H1 (cell line): ENCODE measurements around the gene ADGRE2. TPM values are rescaled to one million over a fixed set of nuclear protein-coding genes. Genes with fewer than 3 reads are reported as not detected.

Experiments used
- polyA plus RNA-seq, 7 experiments: library from polyadenylated mRNA; depleted of rRNA in 3 of 7; stranded (reverse) in 5 of 7; unstranded in 2 of 7; fragments of >200 nt in 5 of 7; fragments of 200-250 nt in 2 of 7; gene quantifications; 1 replicate in 5 of 7; 2 replicates in 1 of 7; 4 replicates in 1 of 7; pipeline versions ENCODE4 v1.2.1 to v1.2.3, GENCODE V29; 2011 to 2013; ENCODE audit warnings: missing spikeins in 2 of 7, mixed read lengths in 2 of 7
- total RNA-seq: library from RNA; stranded (reverse); fragmentation: NEBNext Ultra II Directional; extraction: Animal tissue kit (Norgen Biotek cat#: 25700); gene quantifications from 2 replicates; pipeline ENCODE4 v1.2.1, GENCODE V29; 2021
- TF ChIP-seq, protein P1 (sequence below): fragments of 300-600 bp; sonication (generic); IDR thresholded peaks from 2 replicates; pipeline ENCODE4 v1.7.1; 2012; ENCODE audit warnings: low read length, moderate library complexity, mild to moderate bottlenecking, inconsistent platforms; ENCODE audit not compliant: insufficient replicate concordance

Gene ADGRE2
- total and polyA plus RNA-seq, 2 of the 8 experiments (the other 6 are each of a cell fraction or from before 2014, with no cell fraction given): 2.0 to 4.5 TPM

DNA sequence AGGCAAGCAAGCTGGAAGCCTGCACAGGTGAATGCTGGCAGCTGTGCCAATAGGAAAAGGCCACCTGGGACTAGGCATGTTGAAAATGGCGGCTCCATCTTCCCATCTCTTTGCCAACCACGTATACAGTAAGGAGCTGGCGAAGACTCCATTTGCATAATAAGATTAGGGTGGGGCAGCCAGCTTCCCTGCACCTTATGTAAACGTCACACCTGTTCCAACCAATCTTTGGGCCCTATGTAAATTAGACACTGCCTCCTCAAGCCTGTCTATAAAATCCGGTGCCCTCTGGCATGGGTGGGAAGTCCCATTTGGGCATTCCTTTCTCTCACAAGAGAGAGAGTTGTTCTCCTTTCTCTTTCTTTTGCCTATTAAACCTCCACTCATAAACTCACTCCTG lies 16.8 kb downstream of the ADGRE2 start (continued):
- TF ChIP-seq, protein P1, sequence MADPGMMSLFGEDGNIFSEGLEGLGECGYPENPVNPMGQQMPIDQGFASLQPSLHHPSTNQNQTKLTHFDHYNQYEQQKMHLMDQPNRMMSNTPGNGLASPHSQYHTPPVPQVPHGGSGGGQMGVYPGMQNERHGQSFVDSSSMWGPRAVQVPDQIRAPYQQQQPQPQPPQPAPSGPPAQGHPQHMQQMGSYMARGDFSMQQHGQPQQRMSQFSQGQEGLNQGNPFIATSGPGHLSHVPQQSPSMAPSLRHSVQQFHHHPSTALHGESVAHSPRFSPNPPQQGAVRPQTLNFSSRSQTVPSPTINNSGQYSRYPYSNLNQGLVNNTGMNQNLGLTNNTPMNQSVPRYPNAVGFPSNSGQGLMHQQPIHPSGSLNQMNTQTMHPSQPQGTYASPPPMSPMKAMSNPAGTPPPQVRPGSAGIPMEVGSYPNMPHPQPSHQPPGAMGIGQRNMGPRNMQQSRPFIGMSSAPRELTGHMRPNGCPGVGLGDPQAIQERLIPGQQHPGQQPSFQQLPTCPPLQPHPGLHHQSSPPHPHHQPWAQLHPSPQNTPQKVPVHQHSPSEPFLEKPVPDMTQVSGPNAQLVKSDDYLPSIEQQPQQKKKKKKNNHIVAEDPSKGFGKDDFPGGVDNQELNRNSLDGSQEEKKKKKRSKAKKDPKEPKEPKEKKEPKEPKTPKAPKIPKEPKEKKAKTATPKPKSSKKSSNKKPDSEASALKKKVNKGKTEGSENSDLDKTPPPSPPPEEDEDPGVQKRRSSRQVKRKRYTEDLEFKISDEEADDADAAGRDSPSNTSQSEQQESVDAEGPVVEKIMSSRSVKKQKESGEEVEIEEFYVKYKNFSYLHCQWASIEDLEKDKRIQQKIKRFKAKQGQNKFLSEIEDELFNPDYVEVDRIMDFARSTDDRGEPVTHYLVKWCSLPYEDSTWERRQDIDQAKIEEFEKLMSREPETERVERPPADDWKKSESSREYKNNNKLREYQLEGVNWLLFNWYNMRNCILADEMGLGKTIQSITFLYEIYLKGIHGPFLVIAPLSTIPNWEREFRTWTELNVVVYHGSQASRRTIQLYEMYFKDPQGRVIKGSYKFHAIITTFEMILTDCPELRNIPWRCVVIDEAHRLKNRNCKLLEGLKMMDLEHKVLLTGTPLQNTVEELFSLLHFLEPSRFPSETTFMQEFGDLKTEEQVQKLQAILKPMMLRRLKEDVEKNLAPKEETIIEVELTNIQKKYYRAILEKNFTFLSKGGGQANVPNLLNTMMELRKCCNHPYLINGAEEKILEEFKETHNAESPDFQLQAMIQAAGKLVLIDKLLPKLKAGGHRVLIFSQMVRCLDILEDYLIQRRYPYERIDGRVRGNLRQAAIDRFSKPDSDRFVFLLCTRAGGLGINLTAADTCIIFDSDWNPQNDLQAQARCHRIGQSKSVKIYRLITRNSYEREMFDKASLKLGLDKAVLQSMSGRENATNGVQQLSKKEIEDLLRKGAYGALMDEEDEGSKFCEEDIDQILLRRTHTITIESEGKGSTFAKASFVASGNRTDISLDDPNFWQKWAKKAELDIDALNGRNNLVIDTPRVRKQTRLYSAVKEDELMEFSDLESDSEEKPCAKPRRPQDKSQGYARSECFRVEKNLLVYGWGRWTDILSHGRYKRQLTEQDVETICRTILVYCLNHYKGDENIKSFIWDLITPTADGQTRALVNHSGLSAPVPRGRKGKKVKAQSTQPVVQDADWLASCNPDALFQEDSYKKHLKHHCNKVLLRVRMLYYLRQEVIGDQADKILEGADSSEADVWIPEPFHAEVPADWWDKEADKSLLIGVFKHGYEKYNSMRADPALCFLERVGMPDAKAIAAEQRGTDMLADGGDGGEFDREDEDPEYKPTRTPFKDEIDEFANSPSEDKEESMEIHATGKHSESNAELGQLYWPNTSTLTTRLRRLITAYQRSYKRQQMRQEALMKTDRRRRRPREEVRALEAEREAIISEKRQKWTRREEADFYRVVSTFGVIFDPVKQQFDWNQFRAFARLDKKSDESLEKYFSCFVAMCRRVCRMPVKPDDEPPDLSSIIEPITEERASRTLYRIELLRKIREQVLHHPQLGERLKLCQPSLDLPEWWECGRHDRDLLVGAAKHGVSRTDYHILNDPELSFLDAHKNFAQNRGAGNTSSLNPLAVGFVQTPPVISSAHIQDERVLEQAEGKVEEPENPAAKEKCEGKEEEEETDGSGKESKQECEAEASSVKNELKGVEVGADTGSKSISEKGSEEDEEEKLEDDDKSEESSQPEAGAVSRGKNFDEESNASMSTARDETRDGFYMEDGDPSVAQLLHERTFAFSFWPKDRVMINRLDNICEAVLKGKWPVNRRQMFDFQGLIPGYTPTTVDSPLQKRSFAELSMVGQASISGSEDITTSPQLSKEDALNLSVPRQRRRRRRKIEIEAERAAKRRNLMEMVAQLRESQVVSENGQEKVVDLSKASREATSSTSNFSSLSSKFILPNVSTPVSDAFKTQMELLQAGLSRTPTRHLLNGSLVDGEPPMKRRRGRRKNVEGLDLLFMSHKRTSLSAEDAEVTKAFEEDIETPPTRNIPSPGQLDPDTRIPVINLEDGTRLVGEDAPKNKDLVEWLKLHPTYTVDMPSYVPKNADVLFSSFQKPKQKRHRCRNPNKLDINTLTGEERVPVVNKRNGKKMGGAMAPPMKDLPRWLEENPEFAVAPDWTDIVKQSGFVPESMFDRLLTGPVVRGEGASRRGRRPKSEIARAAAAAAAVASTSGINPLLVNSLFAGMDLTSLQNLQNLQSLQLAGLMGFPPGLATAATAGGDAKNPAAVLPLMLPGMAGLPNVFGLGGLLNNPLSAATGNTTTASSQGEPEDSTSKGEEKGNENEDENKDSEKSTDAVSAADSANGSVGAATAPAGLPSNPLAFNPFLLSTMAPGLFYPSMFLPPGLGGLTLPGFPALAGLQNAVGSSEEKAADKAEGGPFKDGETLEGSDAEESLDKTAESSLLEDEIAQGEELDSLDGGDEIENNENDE: no peak
